Peyer's patch (tissue), 4 donors: ENCODE results near the gene PPDPF. TPM values are rescaled to one million over a fixed set of nuclear protein-coding genes. Genes with fewer than 3 reads are reported as not detected.

Source experiments
- DNase-seq, 3 donors: peaks; one replicate each; pipeline ENCODE4 v3.0.0-alpha.2; 2017 to 2019
- H3K27ac ChIP-seq, 4 donors: fragments of 200-600 bp; sonication (generic); one replicate each; pipeline ENCODE4 v1.5.1; 2016 to 2019
- H3K27me3 ChIP-seq, 2 donors: fragments of 200-600 bp; sonication (generic); one replicate each; pipeline ENCODE4 v1.5.1; 2019
- H3K36me3 ChIP-seq, 3 donors: fragments of 200-600 bp; sonication (generic); one replicate each; pipeline ENCODE4 v1.5.1; 2016 to 2019
- H3K4me1 ChIP-seq, 4 donors: fragments of 200-600 bp; sonication (generic); one replicate each; pipeline ENCODE4 v1.5.1; 2016 to 2019
- H3K4me3 ChIP-seq, 4 donors: fragments of 200-600 bp; sonication (generic); 1 replicate in 3 of 4; 2 replicates in 1 of 4; pipeline ENCODE4 v1.5.1; 2016 to 2019; ENCODE audit warnings: mild to moderate bottlenecking in 1 of 4
- H3K9me3 ChIP-seq, 4 donors: fragments of 200-600 bp; sonication (generic); one replicate each; pipeline ENCODE4 v1.5.1; 2016 to 2019; ENCODE audit warnings: mild to moderate bottlenecking in 1 of 4
- POLR2A ChIP-seq, 2 donors: fragments of 450-650 bp; IDR thresholded peaks; one replicate each; pipeline ENCODE4 v1.5.1; 2017; ENCODE audit warnings: antibody characterized with exemption in 2 of 2, mild to moderate bottlenecking in 2 of 2, moderate library complexity in 2 of 2
- total RNA-seq, 4 donors: library from RNA; depleted of rRNA; stranded (reverse); fragments of >200 nt; gene quantifications; one replicate each; pipeline ENCODE4 v1.1.0, GENCODE V29; 2016
- TF ChIP-seq, protein P1 (sequence below), 6 experiments: fragments of 450-650 bp in 4 of 6; fragments of 200-600 bp in 2 of 6; sonication (generic) in 1 of 6; IDR thresholded peaks; one replicate each; pipeline ENCODE4 v1.5.1; 2017 to 2019; ENCODE audit warnings: antibody characterized with exemption in 6 of 6, mild to moderate bottlenecking in 3 of 6, moderate library complexity in 1 of 6

PPDPF gene
- total RNA-seq, 4 donors from 2014 or later = 94.1 to 435 (median 193) TPM

DNA sequence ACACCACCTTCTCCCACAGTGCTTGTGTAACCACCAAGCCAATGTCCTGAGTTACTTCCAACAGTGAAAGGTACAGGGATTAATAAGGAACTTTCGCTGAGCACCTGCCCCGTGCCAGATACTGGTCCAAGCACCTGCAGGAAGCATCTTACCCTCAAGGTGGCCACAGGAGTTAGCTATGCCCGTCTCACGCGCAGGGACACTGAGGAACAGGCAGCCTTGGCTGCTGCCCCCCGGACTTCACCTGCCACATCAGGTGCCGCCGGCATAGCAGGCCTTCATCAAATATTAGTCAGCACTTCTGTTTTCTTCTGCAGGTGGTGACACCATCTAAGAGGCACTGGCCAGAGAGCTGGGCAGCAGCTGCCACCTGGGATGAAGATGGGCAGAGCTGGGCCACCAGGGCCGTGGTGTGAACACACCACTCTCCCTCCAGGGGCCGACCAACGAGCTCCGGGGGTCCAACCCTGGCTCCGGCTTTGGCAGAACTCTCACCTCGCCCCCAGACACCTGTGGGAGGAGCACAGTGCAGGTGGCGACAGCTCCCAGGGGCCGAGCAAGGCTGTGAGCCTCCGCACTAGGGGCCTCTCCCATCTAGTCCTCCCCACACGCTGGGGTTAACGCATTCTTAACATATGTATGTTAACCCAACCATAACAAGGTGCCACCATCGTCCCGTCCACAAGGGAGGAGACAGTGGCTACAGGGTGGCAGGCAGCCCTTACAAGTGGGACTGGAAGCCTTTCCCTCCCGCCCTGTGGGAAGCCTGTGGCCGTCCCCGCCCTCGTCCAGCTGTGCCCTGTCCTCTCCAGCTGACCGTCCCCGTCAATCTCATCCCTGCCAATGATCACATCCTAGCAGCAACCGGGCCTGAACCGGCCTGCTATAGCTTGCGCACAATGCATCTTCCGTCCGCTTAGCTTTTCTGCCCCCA lies 2.9 kb upstream of the PPDPF start:
- no peaks in the 10 kb centered on the region for H3K27me3 ChIP-seq

DNA sequence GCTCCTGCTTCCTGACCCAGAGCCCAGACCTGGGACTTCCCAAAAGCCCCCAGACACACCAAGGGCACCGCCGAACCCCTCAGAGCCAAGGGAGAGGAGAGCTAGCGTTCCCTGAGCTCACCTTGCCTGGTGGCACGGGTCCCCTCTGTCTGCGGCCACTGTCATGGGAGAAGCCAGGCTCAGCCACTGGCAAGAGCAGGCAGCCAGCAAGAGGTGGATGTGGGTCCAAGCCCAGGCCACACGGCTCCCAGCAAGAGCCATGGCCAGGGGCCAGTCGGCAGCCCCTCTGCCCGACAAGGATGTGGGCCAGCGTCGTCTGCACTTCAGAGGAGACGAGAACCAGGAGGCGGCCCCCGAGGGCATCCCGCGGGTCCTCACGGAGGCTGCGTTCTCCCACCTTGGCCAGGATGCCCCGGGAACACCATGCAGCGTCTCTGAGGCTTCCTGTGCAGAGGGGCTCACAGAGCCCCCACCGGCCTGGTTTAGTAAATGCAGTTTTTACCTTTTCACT lies 2.2 kb upstream of the PPDPF start:
- Histone ChIP-seq H3K9me3 (no peaks in the 10 kb centered on the region), H3K27ac (no peak overlapping the region), H3K4me1 (peaks cover 0 to 27% (median 11%) of the 10 kb centered on the region in 4 donors), H3K4me3 (no peak overlapping the region), H3K27me3 (no peaks in the 10 kb centered on the region), H3K36me3 (peaks cover 0 to 13% (median 0%) of the 10 kb centered on the region in 3 donors)
- TF ChIP-seq, protein P1, sequence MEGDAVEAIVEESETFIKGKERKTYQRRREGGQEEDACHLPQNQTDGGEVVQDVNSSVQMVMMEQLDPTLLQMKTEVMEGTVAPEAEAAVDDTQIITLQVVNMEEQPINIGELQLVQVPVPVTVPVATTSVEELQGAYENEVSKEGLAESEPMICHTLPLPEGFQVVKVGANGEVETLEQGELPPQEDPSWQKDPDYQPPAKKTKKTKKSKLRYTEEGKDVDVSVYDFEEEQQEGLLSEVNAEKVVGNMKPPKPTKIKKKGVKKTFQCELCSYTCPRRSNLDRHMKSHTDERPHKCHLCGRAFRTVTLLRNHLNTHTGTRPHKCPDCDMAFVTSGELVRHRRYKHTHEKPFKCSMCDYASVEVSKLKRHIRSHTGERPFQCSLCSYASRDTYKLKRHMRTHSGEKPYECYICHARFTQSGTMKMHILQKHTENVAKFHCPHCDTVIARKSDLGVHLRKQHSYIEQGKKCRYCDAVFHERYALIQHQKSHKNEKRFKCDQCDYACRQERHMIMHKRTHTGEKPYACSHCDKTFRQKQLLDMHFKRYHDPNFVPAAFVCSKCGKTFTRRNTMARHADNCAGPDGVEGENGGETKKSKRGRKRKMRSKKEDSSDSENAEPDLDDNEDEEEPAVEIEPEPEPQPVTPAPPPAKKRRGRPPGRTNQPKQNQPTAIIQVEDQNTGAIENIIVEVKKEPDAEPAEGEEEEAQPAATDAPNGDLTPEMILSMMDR (IDR thresholded peaks at IDR 0.05) = no peak
- TF ChIP-seq POLR2A (IDR thresholded peaks at IDR 0.05) = no peak
- peak in 1 of 3 donors; percentile 40 for DNase-seq

More for the DNA sequence above, 2.9 kb upstream of the PPDPF start:
- peak in 1 of 3 donors; percentile 41 for DNase-seq
- Histone ChIP-seq H3K4me3 (no peak overlapping the region), H3K36me3 (peaks cover 0 to 6% (median 0%) of the 10 kb centered on the region in 3 donors), H3K4me1 (peaks cover 0 to 22% (median 11%) of the 10 kb centered on the region in 4 donors), H3K9me3 (no peaks in the 10 kb centered on the region), H3K27ac (no peak overlapping the region)
- TF ChIP-seq, protein P1 (IDR thresholded peaks at IDR 0.05) = no peak
- no peak for TF ChIP-seq POLR2A (IDR thresholded peaks at IDR 0.05)

DNA sequence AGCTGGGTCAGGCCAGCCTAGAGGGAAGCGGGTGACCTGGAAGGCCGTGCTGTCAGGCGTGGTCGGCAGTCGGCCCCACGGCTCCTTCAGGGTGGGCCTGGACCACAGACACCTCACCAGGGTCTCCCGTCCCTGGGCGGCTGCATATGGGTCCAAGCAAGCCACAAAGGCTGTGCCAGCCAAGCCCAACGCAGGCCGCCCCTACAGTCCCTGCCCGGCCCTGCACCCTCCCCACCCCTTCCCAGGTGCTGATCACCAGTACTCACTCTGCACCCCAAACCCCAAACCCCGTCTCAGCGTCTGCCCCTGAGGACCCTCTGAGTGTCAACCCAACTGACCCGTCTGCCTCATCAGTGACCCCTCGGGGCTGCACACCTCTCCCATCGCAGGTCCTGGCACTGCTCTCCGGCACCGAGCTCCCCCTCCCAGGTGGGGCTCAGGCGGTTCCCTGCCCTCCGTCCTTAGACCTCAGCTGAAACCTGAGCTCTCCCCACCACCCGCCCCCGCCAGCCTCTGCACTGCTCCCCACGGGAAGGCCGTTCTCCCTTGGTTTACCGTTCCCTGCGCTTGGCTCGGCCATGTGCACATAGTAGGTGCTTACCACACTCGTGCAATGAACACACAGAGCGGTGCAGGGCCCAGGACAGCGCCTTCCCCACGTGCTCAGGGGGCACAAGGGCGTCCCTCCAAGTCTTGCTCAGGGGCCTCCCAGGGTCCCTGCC lies 1.5 kb upstream of the PPDPF start:
- Histone ChIP-seq H3K9me3 (no peaks in the 10 kb centered on the region), H3K4me1 (peaks cover 0 to 27% (median 11%) of the 10 kb centered on the region in 4 donors), H3K36me3 (peaks cover 0 to 16% (median 0%) of the 10 kb centered on the region in 3 donors), H3K27me3 (no peaks in the 10 kb centered on the region), H3K27ac (no peak overlapping the region), H3K4me3 (peak overlapping the region in 3 of 4 donors; percentile 76 to 99 (median 98))
- DNase-seq = peak in 1 of 3 donors; percentile 48
- TF ChIP-seq, protein P1 (IDR thresholded peaks at IDR 0.05) = no peak
- no peak for TF ChIP-seq POLR2A (IDR thresholded peaks at IDR 0.05)

DNA sequence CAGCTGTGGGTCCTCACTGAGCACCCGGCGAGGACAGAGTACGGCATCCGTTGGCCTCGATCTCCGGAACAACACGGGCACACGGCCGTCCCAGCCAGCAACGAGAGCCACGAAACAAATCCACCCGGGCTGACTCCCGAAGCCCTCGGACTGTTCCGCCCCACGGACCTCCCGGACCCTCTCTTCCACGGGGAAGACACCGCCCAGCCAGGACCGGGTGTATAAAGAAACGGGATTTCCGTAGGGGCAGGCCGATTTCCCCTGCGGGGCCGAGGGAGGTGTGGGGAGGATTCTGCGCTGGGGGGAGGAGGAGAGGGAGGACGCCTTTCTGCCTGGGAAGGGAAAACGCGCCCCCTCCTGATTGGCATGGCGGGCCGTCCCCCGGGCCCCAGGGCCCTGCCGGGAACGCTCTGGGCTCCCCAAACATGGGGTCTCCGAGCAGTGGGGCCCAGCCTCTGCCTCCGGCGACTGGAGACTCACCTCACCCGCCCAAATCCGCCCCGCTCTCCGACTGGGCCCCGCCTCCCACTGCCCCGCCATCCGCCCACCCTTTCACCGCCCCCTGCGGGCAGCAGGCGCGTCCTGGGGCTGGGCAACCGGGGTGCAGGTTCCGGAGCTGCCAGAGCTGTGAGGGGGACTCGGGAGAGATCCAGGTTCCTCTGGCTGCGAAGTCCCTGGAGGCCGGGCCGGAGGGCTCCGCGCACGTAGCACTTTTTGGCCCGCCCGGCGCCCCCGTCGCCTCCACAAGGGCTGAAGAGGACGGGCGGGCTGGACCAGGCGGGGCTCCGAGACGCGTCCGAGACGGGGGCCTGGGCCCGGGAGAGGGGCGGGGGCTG lies 679 bp upstream of the PPDPF start:
- no peaks in the 10 kb centered on the region for H3K9me3 ChIP-seq

More for the DNA sequence above, 679 bp upstream of the PPDPF start:
- peak overlapping the region; percentile 76 to 99 (median 98) for H3K4me3 ChIP-seq
- peak in 2 of 3 donors; percentile 67 to 84 for DNase-seq
- H3K27me3 ChIP-seq = no peaks in the 10 kb centered on the region
- H3K4me1 ChIP-seq = peaks cover 0 to 27% (median 11%) of the 10 kb centered on the region in 4 donors
- TF ChIP-seq POLR2A (IDR thresholded peaks at IDR 0.05) = no peak
- TF ChIP-seq, protein P1 (IDR thresholded peaks at IDR 0.05) = peak in 3 of 6 experiments; percentile 9 to 26 (median 17)
- H3K27ac ChIP-seq = peak overlapping the region; percentile 93 to 99 (median 96)
- H3K36me3 ChIP-seq = peaks cover 0 to 16% (median 0%) of the 10 kb centered on the region in 3 donors
